HL-60 (cell line): ENCODE data around the gene DIO1.

Experiments
- CTCF ChIP-seq: IDR thresholded peaks from one replicate; pipeline ENCODE4 v1.5.1; 2011; ENCODE audit warnings: low read length, control low read depth, inconsistent platforms; ENCODE audit not compliant: insufficient read depth
- GABPA ChIP-seq: IDR thresholded peaks from 2 replicates; pipeline ENCODE4 v1.6.1; 2012; ENCODE audit warnings: low read depth
- POLR2AphosphoS5 ChIP-seq: IDR thresholded peaks from 2 replicates; pipeline ENCODE4 v1.6.1; 2012; ENCODE audit warnings: low read depth
- REST ChIP-seq: IDR thresholded peaks from 2 replicates; pipeline ENCODE4 v1.6.1; 2012; ENCODE audit warnings: low read depth; ENCODE audit not compliant: insufficient replicate concordance
- SPI1 ChIP-seq: IDR thresholded peaks from 2 replicates; pipeline ENCODE4 v1.6.1; 2012; ENCODE audit warnings: low read depth, mild to moderate bottlenecking, borderline replicate concordance

GRCh38 chr1:53954128-53954527 is 60.1 kb downstream of the DIO1 start:
- TF ChIP-seq CTCF, result no peak
- no peak for TF ChIP-seq POLR2AphosphoS5
- no peak for TF ChIP-seq SPI1
- no peak for TF ChIP-seq GABPA
- no peak for TF ChIP-seq REST
